Measurements from ENCODE around the gene C1orf52. TPM values are rescaled to one million over a fixed set of nuclear protein-coding genes. Genes with fewer than 3 reads are reported as not detected.

Gene C1orf52
- total and polyA plus RNA-seq, 2 of the 13 experiments (the other 11 are each of a cell fraction or from before 2014, with no cell fraction given) = 19.4 to 27.4 TPM

DNA sequence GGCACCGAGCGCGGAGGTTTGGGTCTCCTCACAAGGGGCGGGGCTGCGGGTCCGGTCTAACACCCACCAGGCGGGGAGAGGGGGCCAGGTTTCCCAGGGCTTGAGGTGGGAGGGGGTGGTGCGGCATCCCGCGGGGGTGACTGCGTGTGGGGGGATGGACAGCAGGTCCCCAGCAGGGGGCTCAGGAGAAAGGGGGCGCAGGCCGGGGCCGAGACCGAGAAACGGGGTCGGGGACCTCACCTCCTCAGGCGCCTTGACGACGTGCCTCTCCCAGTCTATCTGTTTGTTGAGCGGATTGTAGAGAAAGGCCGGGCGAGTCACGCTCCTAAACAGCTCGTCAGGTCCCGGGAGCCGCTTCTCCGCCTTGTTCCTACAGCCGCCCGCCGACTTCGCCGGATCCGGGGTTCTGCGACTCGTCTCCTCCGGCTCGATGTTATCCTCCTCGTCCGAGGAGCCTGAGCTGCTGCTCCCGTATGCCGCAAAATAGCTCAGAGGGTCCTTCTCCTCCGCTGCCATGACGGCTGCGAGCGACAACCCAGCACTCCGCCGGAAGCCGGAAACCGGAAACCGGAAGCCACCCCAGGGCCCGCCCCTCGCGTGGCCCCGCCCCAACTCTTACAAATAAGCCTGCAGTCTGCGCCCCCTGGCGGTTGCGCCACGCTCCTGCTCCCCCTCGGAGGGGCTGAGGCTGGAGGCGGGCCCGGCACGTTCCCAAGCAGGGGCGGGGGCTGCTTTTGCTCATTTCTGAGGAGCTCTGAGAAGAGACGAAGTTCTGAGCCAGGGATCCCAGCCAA lies at the start of gene C1orf52 (continued):
- TF ChIP-seq, protein P1, sequence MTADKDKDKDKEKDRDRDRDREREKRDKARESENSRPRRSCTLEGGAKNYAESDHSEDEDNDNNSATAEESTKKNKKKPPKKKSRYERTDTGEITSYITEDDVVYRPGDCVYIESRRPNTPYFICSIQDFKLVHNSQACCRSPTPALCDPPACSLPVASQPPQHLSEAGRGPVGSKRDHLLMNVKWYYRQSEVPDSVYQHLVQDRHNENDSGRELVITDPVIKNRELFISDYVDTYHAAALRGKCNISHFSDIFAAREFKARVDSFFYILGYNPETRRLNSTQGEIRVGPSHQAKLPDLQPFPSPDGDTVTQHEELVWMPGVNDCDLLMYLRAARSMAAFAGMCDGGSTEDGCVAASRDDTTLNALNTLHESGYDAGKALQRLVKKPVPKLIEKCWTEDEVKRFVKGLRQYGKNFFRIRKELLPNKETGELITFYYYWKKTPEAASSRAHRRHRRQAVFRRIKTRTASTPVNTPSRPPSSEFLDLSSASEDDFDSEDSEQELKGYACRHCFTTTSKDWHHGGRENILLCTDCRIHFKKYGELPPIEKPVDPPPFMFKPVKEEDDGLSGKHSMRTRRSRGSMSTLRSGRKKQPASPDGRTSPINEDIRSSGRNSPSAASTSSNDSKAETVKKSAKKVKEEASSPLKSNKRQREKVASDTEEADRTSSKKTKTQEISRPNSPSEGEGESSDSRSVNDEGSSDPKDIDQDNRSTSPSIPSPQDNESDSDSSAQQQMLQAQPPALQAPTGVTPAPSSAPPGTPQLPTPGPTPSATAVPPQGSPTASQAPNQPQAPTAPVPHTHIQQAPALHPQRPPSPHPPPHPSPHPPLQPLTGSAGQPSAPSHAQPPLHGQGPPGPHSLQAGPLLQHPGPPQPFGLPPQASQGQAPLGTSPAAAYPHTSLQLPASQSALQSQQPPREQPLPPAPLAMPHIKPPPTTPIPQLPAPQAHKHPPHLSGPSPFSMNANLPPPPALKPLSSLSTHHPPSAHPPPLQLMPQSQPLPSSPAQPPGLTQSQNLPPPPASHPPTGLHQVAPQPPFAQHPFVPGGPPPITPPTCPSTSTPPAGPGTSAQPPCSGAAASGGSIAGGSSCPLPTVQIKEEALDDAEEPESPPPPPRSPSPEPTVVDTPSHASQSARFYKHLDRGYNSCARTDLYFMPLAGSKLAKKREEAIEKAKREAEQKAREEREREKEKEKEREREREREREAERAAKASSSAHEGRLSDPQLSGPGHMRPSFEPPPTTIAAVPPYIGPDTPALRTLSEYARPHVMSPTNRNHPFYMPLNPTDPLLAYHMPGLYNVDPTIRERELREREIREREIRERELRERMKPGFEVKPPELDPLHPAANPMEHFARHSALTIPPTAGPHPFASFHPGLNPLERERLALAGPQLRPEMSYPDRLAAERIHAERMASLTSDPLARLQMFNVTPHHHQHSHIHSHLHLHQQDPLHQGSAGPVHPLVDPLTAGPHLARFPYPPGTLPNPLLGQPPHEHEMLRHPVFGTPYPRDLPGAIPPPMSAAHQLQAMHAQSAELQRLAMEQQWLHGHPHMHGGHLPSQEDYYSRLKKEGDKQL (CRISPR knock-in tag; IDR thresholded peaks at IDR 0.05; ENCODE audit: low read depth) = no peak
- TF ChIP-seq, protein P2, sequence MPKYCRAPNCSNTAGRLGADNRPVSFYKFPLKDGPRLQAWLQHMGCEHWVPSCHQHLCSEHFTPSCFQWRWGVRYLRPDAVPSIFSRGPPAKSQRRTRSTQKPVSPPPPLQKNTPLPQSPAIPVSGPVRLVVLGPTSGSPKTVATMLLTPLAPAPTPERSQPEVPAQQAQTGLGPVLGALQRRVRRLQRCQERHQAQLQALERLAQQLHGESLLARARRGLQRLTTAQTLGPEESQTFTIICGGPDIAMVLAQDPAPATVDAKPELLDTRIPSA (CRISPR knock-in tag; IDR thresholded peaks at IDR 0.05; ENCODE audit: borderline replicate concordance) = no peak
- TF ChIP-seq ZNF431 (CRISPR knock-in tag; IDR thresholded peaks at IDR 0.05; ENCODE audit: borderline replicate concordance, low read depth) (no peak), HES4 (CRISPR knock-in tag; IDR thresholded peaks at IDR 0.05; ENCODE audit: borderline replicate concordance) (no peak), RXRB (CRISPR knock-in tag; IDR thresholded peaks at IDR 0.05; ENCODE audit: borderline replicate concordance) (0 out of 2 replicates have a peak, but pooled peaks have one; percentile 13), PHF5A (CRISPR knock-in tag; IDR thresholded peaks at IDR 0.05; ENCODE audit: low read depth, unreplicated experiment) (no peak), ZXDC (CRISPR knock-in tag; IDR thresholded peaks at IDR 0.05) (no peak), MATR3 (CRISPR knock-in tag; IDR thresholded peaks at IDR 0.05) (no peak), ZBTB43 (CRISPR knock-in tag; conservative IDR thresholded peaks at IDR 0.05) (0 out of 2 replicates have a peak, but pooled peaks have one; percentile 48), ZFP1 (CRISPR knock-in tag; IDR thresholded peaks at IDR 0.05) (no peak)
- TF ChIP-seq, protein P3, sequence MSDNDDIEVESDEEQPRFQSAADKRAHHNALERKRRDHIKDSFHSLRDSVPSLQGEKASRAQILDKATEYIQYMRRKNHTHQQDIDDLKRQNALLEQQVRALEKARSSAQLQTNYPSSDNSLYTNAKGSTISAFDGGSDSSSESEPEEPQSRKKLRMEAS (IDR thresholded peaks at IDR 0.05) = peak; percentile 50
- TF ChIP-seq, protein P4, sequence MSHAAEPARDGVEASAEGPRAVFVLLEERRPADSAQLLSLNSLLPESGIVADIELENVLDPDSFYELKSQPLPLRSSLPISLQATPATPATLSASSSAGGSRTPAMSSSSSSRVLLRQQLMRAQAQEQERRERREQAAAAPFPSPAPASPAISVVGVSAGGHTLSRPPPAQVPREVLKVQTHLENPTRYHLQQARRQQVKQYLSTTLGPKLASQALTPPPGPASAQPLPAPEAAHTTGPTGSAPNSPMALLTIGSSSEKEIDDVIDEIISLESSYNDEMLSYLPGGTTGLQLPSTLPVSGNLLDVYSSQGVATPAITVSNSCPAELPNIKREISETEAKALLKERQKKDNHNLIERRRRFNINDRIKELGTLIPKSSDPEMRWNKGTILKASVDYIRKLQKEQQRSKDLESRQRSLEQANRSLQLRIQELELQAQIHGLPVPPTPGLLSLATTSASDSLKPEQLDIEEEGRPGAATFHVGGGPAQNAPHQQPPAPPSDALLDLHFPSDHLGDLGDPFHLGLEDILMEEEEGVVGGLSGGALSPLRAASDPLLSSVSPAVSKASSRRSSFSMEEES (CRISPR knock-in tag; IDR thresholded peaks at IDR 0.05) = peak; percentile 58; the same call in 1 of the 2 replicates

Measured in HepG2 (cell line).